ENCODE measurements around the gene CCDC43.

GRCh38 chr17:44672479-44673093 lies 17.0 kb downstream of the CCDC43 start:
- no peak for TF ChIP-seq EZH2 (IDR thresholded peaks at IDR 0.05; ENCODE audit: low read length, missing control alignments)
- TF ChIP-seq CTCF (conservative IDR thresholded peaks at IDR 0.05 in 1 of 2, IDR thresholded peaks at IDR 0.05 in 1 of 2; ENCODE audit: low read depth in 1 of 2, low read length in 2 of 2) = peak in 1 of 2 donors; percentile 67
